Fibroblast of lung (primary cell): ENCODE results near the gene VAMP3. TPM values are rescaled to one million over a fixed set of nuclear protein-coding genes. Genes with fewer than 3 reads are reported as not detected.

ENCODE experiments used
- DNase-seq, 2 donors: peaks; one replicate each; pipeline versions ENCODE4 v3.0.0 to v3.0.0-alpha.2; 2010; ENCODE audit warnings: low read depth in 2 of 2
- H2AFZ ChIP-seq: 2 replicates; pipeline ENCODE4 v1.5.1; 2012; ENCODE audit warnings: low read length, control low read depth, inconsistent platforms
- H3K27ac ChIP-seq: 2 replicates; pipeline ENCODE4 v1.5.1; 2011; ENCODE audit warnings: low read length, control low read depth; ENCODE audit not compliant: insufficient read depth
- H3K27me3 ChIP-seq: 2 replicates; pipeline ENCODE4 v1.5.1; 2011; ENCODE audit warnings: mild to moderate bottlenecking, low read length; ENCODE audit not compliant: control insufficient read depth, insufficient read depth
- H3K36me3 ChIP-seq: 2 replicates; pipeline ENCODE4 v1.5.1; 2011; ENCODE audit warnings: low read length; ENCODE audit not compliant: control insufficient read depth, insufficient read depth
- H3K4me1 ChIP-seq: 2 replicates; pipeline ENCODE4 v1.5.1; 2011; ENCODE audit warnings: low read length; ENCODE audit not compliant: control insufficient read depth, insufficient read depth; ENCODE audit errors: extremely low read depth
- H3K4me2 ChIP-seq: 2 replicates; pipeline ENCODE4 v1.5.1; 2011; ENCODE audit warnings: low read length, control low read depth; ENCODE audit not compliant: insufficient read depth; ENCODE audit errors: extremely low read depth
- H3K4me3 ChIP-seq, 4 experiments: fragments of 200-600 bp in 1 of 4; sonication (generic) in 1 of 4; replicated peaks in 1 of 4; 2 replicates each; pipeline ENCODE4 v1.5.1; 2011 to 2016; ENCODE audit warnings: low read length in 4 of 4, low read depth in 3 of 4, mild to moderate bottlenecking in 3 of 4, control low read depth in 2 of 4, inconsistent platforms in 1 of 4, mixed read lengths in 1 of 4; ENCODE audit not compliant: insufficient read depth in 1 of 4; ENCODE audit errors: control extremely low read depth in 1 of 4
- H3K79me2 ChIP-seq: 2 replicates; pipeline ENCODE4 v1.5.1; 2012; ENCODE audit warnings: mild to moderate bottlenecking, low read length, inconsistent platforms; ENCODE audit not compliant: control insufficient read depth, insufficient read depth
- H3K9ac ChIP-seq: 2 replicates; pipeline ENCODE4 v1.5.1; 2011; ENCODE audit warnings: mild to moderate bottlenecking, low read length, control low read depth; ENCODE audit not compliant: insufficient read depth
- H3K9me3 ChIP-seq: 2 replicates; pipeline ENCODE4 v1.5.1; 2012; ENCODE audit warnings: low read depth, low read length; ENCODE audit not compliant: control insufficient read depth, insufficient read depth
- H4K20me1 ChIP-seq: 2 replicates; pipeline ENCODE4 v1.5.1; 2011; ENCODE audit warnings: low read length; ENCODE audit not compliant: control insufficient read depth, insufficient read depth; ENCODE audit errors: extremely low read depth
- EZH2 ChIP-seq: IDR thresholded peaks from 2 replicates; pipeline ENCODE4 v1.5.1; 2012; ENCODE audit warnings: low read length, control low read depth, mild to moderate bottlenecking; ENCODE audit errors: missing control alignments
- polyA plus RNA-seq, 2 donors: library from polyadenylated mRNA; depleted of rRNA in 1 of 2; stranded (reverse) in 1 of 2; unstranded in 1 of 2; fragments of >200 nt; gene quantifications; 2 replicates each; pipeline ENCODE4 v1.2.1, GENCODE V29; 2011 to 2012; ENCODE audit warnings: missing spikeins in 1 of 2
- total RNA-seq: library from RNA; depleted of rRNA; stranded (reverse); fragments of >200 nt; gene quantifications from 2 replicates; pipeline ENCODE4 v1.2.1, GENCODE V29; 2014
- TF ChIP-seq, protein P1 (sequence below), 2 donors: IDR thresholded peaks in 1 of 2; conservative IDR thresholded peaks in 1 of 2; 1 replicate in 1 of 2; 2 replicates in 1 of 2; pipeline ENCODE4 v1.5.1; 2011 to 2012; ENCODE audit warnings: low read length in 2 of 2, control low read depth in 1 of 2, inconsistent platforms in 1 of 2, low read depth in 1 of 2, mild to moderate bottlenecking in 1 of 2

The VAMP3 gene
- total and polyA plus RNA-seq, 2 donors (not counting 1 experiment from before 2014, with no cell fraction given) = 106 to 257 TPM

DNA sequence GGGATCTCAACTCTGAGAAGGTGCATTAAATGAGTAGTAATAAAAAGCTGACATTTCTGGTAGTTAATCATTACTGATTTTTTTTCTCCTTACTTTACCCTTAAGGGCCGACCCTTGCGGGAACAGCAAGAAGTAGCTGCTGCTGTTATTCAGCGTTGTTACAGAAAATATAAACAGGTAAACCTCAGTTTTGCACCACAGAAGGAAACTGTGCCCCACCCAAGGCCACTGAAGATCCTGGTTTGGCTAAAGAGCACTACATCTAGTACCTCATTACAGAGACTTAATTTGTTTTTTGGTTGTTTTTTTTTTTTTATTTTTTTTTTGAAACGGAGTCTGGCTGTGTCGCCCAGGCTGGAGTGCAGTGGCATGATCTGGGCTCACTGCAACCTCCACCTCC lies 23.5 kb upstream of the VAMP3 start:
- no peaks in the 10 kb centered on the region for H4K20me1 ChIP-seq
- no peaks in the 10 kb centered on the region for H3K4me1 ChIP-seq
- TF ChIP-seq, protein P1, sequence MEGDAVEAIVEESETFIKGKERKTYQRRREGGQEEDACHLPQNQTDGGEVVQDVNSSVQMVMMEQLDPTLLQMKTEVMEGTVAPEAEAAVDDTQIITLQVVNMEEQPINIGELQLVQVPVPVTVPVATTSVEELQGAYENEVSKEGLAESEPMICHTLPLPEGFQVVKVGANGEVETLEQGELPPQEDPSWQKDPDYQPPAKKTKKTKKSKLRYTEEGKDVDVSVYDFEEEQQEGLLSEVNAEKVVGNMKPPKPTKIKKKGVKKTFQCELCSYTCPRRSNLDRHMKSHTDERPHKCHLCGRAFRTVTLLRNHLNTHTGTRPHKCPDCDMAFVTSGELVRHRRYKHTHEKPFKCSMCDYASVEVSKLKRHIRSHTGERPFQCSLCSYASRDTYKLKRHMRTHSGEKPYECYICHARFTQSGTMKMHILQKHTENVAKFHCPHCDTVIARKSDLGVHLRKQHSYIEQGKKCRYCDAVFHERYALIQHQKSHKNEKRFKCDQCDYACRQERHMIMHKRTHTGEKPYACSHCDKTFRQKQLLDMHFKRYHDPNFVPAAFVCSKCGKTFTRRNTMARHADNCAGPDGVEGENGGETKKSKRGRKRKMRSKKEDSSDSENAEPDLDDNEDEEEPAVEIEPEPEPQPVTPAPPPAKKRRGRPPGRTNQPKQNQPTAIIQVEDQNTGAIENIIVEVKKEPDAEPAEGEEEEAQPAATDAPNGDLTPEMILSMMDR (conservative IDR thresholded peaks at IDR 0.05 in 1 of 2, IDR thresholded peaks at IDR 0.05 in 1 of 2; ENCODE audit: low read depth in 1 of 2, low read length in 2 of 2) = no peak
- TF ChIP-seq EZH2 = no peak
- H3K4me3 ChIP-seq = no peak overlapping the region
- no peaks in the 10 kb centered on the region for H3K36me3 ChIP-seq
- no peak overlapping the region for H2AFZ ChIP-seq
- no peak overlapping the region for H3K27ac ChIP-seq
- no peaks in the 10 kb centered on the region for H3K79me2 ChIP-seq
- H3K4me2 ChIP-seq = no peak overlapping the region
- no peak for DNase-seq
- no peaks in the 10 kb centered on the region for H3K9me3 ChIP-seq
- H3K9ac ChIP-seq = no peak overlapping the region
- no peaks in the 10 kb centered on the region for H3K27me3 ChIP-seq

DNA sequence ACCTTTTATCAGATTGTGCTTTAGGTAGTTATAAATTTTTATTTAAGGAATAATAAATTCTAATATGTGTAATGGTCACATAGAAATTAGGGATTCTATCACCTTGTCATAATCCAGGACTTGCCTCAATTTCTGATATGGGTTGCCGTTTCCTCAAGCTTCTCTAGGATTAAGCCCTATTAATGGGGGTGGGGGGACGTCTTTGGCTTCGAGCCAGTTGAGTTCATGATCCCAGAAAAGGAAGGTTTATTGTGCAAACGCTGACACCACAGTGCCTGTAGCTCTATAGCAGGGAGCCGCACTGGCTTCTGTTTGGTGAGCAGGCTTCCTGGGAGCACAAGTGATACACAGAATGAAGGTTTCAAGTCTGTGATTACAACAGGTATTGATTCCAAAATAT lies 22.0 kb upstream of the VAMP3 start:
- Histone ChIP-seq H4K20me1 (no peaks in the 10 kb centered on the region), H3K4me3 (no peak overlapping the region), H3K27me3 (peaks cover 3% of the 10 kb centered on the region), H3K36me3 (no peaks in the 10 kb centered on the region), H3K79me2 (no peaks in the 10 kb centered on the region), H2AFZ (no peak overlapping the region), H3K9me3 (no peaks in the 10 kb centered on the region), H3K4me1 (no peaks in the 10 kb centered on the region), H3K27ac (no peak overlapping the region), H3K4me2 (no peak overlapping the region), H3K9ac (no peak overlapping the region)
- no peak for DNase-seq
- no peak for TF ChIP-seq EZH2
- TF ChIP-seq, protein P1 (conservative IDR thresholded peaks at IDR 0.05 in 1 of 2, IDR thresholded peaks at IDR 0.05 in 1 of 2; ENCODE audit: low read depth in 1 of 2, low read length in 2 of 2) = no peak

DNA sequence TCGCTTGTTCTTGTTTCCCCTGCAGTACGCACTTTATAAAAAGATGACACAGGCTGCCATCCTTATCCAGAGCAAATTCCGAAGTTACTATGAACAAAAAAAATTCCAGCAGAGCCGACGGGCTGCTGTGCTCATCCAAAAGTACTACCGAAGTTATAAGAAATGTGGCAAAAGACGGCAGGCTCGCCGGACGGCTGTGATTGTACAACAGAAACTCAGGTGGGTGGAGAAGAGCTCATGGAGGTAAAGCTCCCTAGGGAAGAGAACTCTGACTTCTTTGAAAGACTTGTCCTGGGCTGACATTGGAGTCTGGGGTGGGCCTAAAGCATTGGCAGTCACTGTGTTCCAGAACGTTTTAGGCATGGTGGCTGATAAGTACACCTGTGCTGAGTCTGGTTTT lies 19.9 kb upstream of the VAMP3 start:
- peaks cover 3% of the 10 kb centered on the region for H3K27me3 ChIP-seq
- H3K4me2 ChIP-seq = no peak overlapping the region
- no peak overlapping the region for H3K27ac ChIP-seq
- no peak overlapping the region for H3K4me3 ChIP-seq
- H3K79me2 ChIP-seq = no peaks in the 10 kb centered on the region
- H2AFZ ChIP-seq = no peak overlapping the region
- no peaks in the 10 kb centered on the region for H3K36me3 ChIP-seq
- DNase-seq = no peak
- no peaks in the 10 kb centered on the region for H4K20me1 ChIP-seq
- no peaks in the 10 kb centered on the region for H3K4me1 ChIP-seq
- H3K9me3 ChIP-seq = no peaks in the 10 kb centered on the region
- no peak for TF ChIP-seq EZH2
- TF ChIP-seq, protein P1 (conservative IDR thresholded peaks at IDR 0.05 in 1 of 2, IDR thresholded peaks at IDR 0.05 in 1 of 2; ENCODE audit: low read depth in 1 of 2, low read length in 2 of 2) = no peak
- no peak overlapping the region for H3K9ac ChIP-seq
